IMR-90 (cell line): ENCODE results near the gene IRGQ. TPM values are rescaled to one million over a fixed set of nuclear protein-coding genes. Genes with fewer than 3 reads are reported as not detected.

Source experiments
- ATAC-seq: fragments of 200-7000 bp; cut with Tn5 transposase; 2 replicates; pipeline ENCODE4 v1.9.1; 2020; ENCODE audit warnings: low read depth, mild to moderate bottlenecking, moderate library complexity
- BruUV-seq: library from RNA; stranded (reverse); fragments of 400-500 nt; replicated peaks from 2 replicates; lab custom pipeline; 2021; lab: Mats Ljungman, UMichigan
- CTCF ChIA-PET: fragments of 300-600 bp; formaldehyde crosslinking; extraction: SDS; loops from one replicate; lab custom pipeline; 2021; ENCODE audit warnings: antibody characterized with exemption; lab: Yijun Ruan, JAX
- POLR2A ChIA-PET: fragments of 300-600 bp; sonication (Branson Sonifier 250); formaldehyde crosslinking; loops from one replicate; lab custom pipeline; 2022; ENCODE audit warnings: antibody characterized with exemption; ENCODE audit not compliant: unreplicated experiment; lab: Charles Lee
- DNase-seq: peaks from one replicate; pipeline ENCODE4 v3.0.0; 2013
- H2AFZ ChIP-seq: replicated peaks from 2 replicates; pipeline ENCODE3; 2013; ENCODE audit warnings: low read length, mild to moderate bottlenecking; ENCODE audit not compliant: poor library complexity
- H2AK5ac ChIP-seq: 2 replicates; pipeline ENCODE4 v1.6.1; 2013; ENCODE audit warnings: low read depth, low read length, inconsistent platforms
- H2AK9ac ChIP-seq: replicated peaks from 2 replicates; pipeline ENCODE3; 2013; ENCODE audit warnings: mild to moderate bottlenecking, low read depth, low read length, moderate library complexity; ENCODE audit not compliant: poor library complexity
- H2BK120ac ChIP-seq: 2 replicates; pipeline ENCODE4 v1.6.1; 2013; ENCODE audit warnings: low read depth, low read length, inconsistent platforms
- H2BK15ac ChIP-seq: 3 replicates; pipeline ENCODE4 v1.6.1; 2013; ENCODE audit warnings: low read depth, low read length, inconsistent platforms
- H2BK20ac ChIP-seq: 2 replicates; pipeline ENCODE4 v1.6.1; 2013; ENCODE audit warnings: low read depth, mild to moderate bottlenecking, inconsistent platforms, low read length, moderate library complexity
- H2BK5ac ChIP-seq: 2 replicates; pipeline ENCODE4 v1.6.1; 2013; ENCODE audit warnings: mild to moderate bottlenecking, low read depth, low read length, inconsistent platforms; ENCODE audit not compliant: poor library complexity, severe bottlenecking
- H3K14ac ChIP-seq: replicated peaks from 2 replicates; pipeline ENCODE4 v1.6.1; 2013; ENCODE audit warnings: low read depth, low read length, inconsistent platforms
- H3K18ac ChIP-seq: 2 replicates; pipeline ENCODE4 v1.6.1; 2013; ENCODE audit warnings: low read depth, low read length, control low read depth
- H3K23ac ChIP-seq: 2 replicates; pipeline ENCODE4 v1.6.1; 2013; ENCODE audit warnings: low read depth, low read length, inconsistent platforms
- H3K27ac ChIP-seq: 2 replicates; pipeline ENCODE4 v1.5.1; 2013; ENCODE audit warnings: mild to moderate bottlenecking, control low read depth, low read length; ENCODE audit not compliant: insufficient read depth
- H3K27me3 ChIP-seq: 2 replicates; pipeline ENCODE4 v1.6.1; 2013; ENCODE audit warnings: low read length; ENCODE audit not compliant: control insufficient read depth, insufficient read depth
- H3K36me3 ChIP-seq: 2 replicates; pipeline ENCODE4 v1.6.1; 2013; ENCODE audit warnings: low read length, mixed read lengths; ENCODE audit not compliant: control insufficient read depth, insufficient read depth
- H3K4ac ChIP-seq: 2 replicates; pipeline ENCODE4 v1.6.1; 2013; ENCODE audit warnings: low read depth, low read length, inconsistent platforms
- H3K4me1 ChIP-seq: 2 replicates; pipeline ENCODE4 v1.6.1; 2013; ENCODE audit warnings: low read length, mixed read lengths; ENCODE audit not compliant: control insufficient read depth, insufficient read depth
- H3K4me2 ChIP-seq: 2 replicates; pipeline ENCODE4 v1.6.1; 2013; ENCODE audit warnings: low read depth, mild to moderate bottlenecking, control low read depth, low read length, moderate library complexity
- H3K4me3 ChIP-seq: 2 replicates; pipeline ENCODE4 v1.5.1; 2013; ENCODE audit warnings: low read depth, mild to moderate bottlenecking, control low read depth, low read length, moderate library complexity; ENCODE audit not compliant: insufficient read depth
- H3K56ac ChIP-seq: 2 replicates; pipeline ENCODE4 v1.6.1; 2013; ENCODE audit warnings: low read length, inconsistent platforms; ENCODE audit not compliant: insufficient read depth; ENCODE audit errors: extremely low read depth
- H3K79me1 ChIP-seq, 2 experiments: 2 replicates each; pipeline ENCODE4 v1.6.1; 2013; ENCODE audit warnings: low read length in 2 of 2, inconsistent platforms in 1 of 2, low read depth in 1 of 2
- H3K9ac ChIP-seq: 2 replicates; pipeline ENCODE4 v1.6.1; 2013; ENCODE audit warnings: low read depth, low read length, control low read depth
- H3K9me1 ChIP-seq: 2 replicates; pipeline ENCODE4 v1.6.1; 2013; ENCODE audit warnings: low read length, inconsistent platforms; ENCODE audit not compliant: insufficient read depth
- H3K9me3 ChIP-seq: 2 replicates; pipeline ENCODE4 v1.6.1; 2013; ENCODE audit warnings: low read length; ENCODE audit not compliant: control insufficient read depth, insufficient read depth
- H4K20me1 ChIP-seq: 2 replicates; pipeline ENCODE4 v1.6.1; 2013; ENCODE audit warnings: low read length, inconsistent platforms; ENCODE audit not compliant: insufficient read depth
- H4K5ac ChIP-seq: 2 replicates; pipeline ENCODE4 v1.6.1; 2013; ENCODE audit warnings: mild to moderate bottlenecking, low read depth, low read length, control low read depth
- H4K8ac ChIP-seq, 2 experiments: 2 replicates each; pipeline ENCODE4 v1.6.1; 2013; ENCODE audit warnings: low read depth in 2 of 2, low read length in 2 of 2, control low read depth in 1 of 2, inconsistent platforms in 1 of 2
- H4K91ac ChIP-seq: 2 replicates; pipeline ENCODE4 v1.6.1; 2013; ENCODE audit warnings: low read depth, low read length, inconsistent platforms; ENCODE audit not compliant: insufficient read depth
- CHD1 ChIP-seq: IDR thresholded peaks from 2 replicates; pipeline ENCODE4 v1.6.1; 2012; ENCODE audit warnings: low read depth, low read length, improper control_type of control experiment
- FOS ChIP-seq: fragments of 150-350 bp; IDR thresholded peaks from 2 replicates; pipeline ENCODE4 v1.6.1; 2016; ENCODE audit warnings: low read depth, low read length
- RCOR1 ChIP-seq: IDR thresholded peaks from 2 replicates; pipeline ENCODE4 v1.6.1; 2012; ENCODE audit warnings: mild to moderate bottlenecking, low read length, improper control_type of control experiment; ENCODE audit not compliant: insufficient replicate concordance
- RFX5 ChIP-seq: IDR thresholded peaks from 2 replicates; pipeline ENCODE4 v1.8.0; 2012; ENCODE audit warnings: low read depth, mild to moderate bottlenecking, low read length, moderate library complexity
- WGBS, 2 experiments: methylation state at CpG; one replicate each; pipeline versions ENCODE4 v1.1.5 to v1.1.7; 2013; ENCODE audit warnings: missing lambda C conversion rate in 2 of 2; ENCODE audit not compliant: insufficient read length in 1 of 2; ENCODE audit errors: extremely low coverage in 2 of 2; 5-methylcytosine and 5-hydroxymethylcytosine counted together
- dilution Hi-C: fragments of 300-500 bp; cut with HindIII; formaldehyde crosslinking; loops from one replicate; pipeline ENCODE4 v1.14.3; 2018; ENCODE audit warnings: low sequenced_read_pairs; ENCODE audit not compliant: unreplicated experiment
- in situ Hi-C: fragments of 300-500 bp; cut with MboI; formaldehyde crosslinking; loops from 3 replicates; pipeline ENCODE4 v1.14.3; 2019; ENCODE audit warnings: low sequenced_read_pairs, inconsistent platforms, mixed read lengths
- intact Hi-C: fragments of 100-400 bp; cut with micrococcal nuclease; formaldehyde crosslinking; loops from 2 replicates; pipeline ENCODE4 v1.10.0; 2022
- polyA plus RNA-seq, 3 experiments: library from polyadenylated mRNA; depleted of rRNA; stranded (reverse); fragments of >200 nt; gene quantifications; 2 replicates each; pipeline ENCODE4 v1.2.3, GENCODE V29; 2012; ENCODE audit warnings: low replicate concordance in 1 of 3
- total RNA-seq: library from RNA; depleted of rRNA; stranded (reverse); fragments of >200 nt; gene quantifications from 2 replicates; pipeline ENCODE4 v1.2.3, GENCODE V29; 2012

Gene IRGQ
- total and polyA plus RNA-seq, 2 of the 4 experiments (the other 2 are of a cell fraction): 9.0 to 9.9 TPM

DNA sequence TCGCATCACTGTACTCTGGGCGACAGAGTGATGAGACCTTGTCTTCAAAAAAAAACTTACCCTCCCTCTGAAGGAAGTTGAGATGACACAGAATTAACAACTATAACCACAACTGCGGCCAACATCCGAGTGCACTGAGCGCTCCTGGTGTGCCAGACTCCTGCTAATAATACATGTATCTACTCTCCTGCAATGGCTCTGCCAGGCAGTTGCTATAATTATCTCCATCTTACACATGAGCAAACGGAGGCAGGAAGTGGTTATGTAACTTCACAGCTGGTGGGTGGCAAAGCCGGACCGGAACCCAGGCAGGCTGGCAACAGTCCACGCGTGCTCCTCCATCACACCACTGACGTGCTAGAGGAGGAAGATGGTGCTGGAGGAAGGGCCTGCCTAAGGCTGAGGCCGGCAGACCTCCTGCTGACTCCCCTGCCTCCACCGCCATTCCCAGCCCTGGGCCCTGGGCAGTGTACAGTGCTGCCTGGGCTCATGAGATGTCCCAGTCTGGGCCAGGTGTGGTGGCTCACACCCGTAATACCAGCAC is 33.2 kb downstream of the IRGQ start (continued):
- no peak for TF ChIP-seq RFX5

DNA sequence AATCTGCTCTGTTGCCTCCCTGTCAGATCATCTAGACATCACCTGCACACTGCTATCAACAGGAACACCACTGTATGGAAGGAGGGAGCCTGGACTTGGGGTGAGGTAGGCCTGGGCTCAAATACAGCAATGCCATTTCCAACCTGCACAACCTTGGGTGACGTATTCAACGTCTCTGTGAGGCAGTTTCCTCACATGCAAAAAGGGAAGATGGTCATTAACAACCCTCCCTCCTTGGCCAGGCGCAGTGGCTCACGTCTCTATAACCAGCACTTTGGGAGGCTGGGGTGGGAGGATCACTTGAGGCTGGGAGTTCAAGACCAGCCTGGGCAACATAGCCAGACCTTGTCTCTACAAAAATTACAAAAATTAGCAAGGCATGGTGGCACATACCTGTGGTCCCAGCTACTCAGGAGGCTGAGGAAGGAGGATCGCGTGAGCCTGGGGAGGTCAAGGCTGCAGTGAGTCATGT is 33.7 kb downstream of the IRGQ start:
- no TSS peak for BruUV-seq
- no peaks in the 10 kb centered on the region for H3K9me3 ChIP-seq
- ChIA-PET CTCF (no interaction called here), POLR2A (interaction anchor here (0.6 kb wide), 1 partner anchor 29 kb away, joined by 3 read pairs; no protein-coding TSS in a partner anchor)
- peak overlapping the region; percentile 7; the same call in 1 of the 2 replicates for H3K18ac ChIP-seq
- peak overlapping the region; percentile 89 for H2AK5ac ChIP-seq
- H2AK9ac ChIP-seq: peak overlapping the region; percentile 52
- H2BK120ac ChIP-seq: peak overlapping the region; percentile 68; the same call in 1 of the 2 replicates
- H3K14ac ChIP-seq: no peak overlapping the region
- peaks cover 5% of the 10 kb centered on the region for H3K4me1 ChIP-seq
- intact Hi-C loops (no loop called here), in situ Hi-C loops (no loop called here), dilution Hi-C loops (no loop called here)
- H3K27me3 ChIP-seq: no peaks in the 10 kb centered on the region
- H3K23ac ChIP-seq: no peak overlapping the region
- H4K5ac ChIP-seq: no peak overlapping the region; the same call in 1 of the 2 replicates
- H3K9ac ChIP-seq: no peak overlapping the region
- no peak overlapping the region for H3K4me3 ChIP-seq
- H4K8ac ChIP-seq: peak overlapping the region in 1 of 2 experiments; percentile 35; a peak in 1 of 4 replicates
- peak overlapping the region; percentile 58 for H2BK5ac ChIP-seq
- H4K20me1 ChIP-seq: peaks cover 6% of the 10 kb centered on the region; the same call in 1 of the 2 replicates
- TF ChIP-seq RCOR1 (peak; percentile 42), CHD1 (no peak), FOS (peak; percentile 49; the same call in 1 of the 2 replicates)
- no peak overlapping the region for H3K27ac ChIP-seq
- H3K9me1 ChIP-seq: peaks cover 29% of the 10 kb centered on the region
- H4K91ac ChIP-seq: peak overlapping the region; percentile 49
- peaks cover 9% of the 10 kb centered on the region for H3K36me3 ChIP-seq
- peak overlapping the region; percentile 71 for H3K4ac ChIP-seq
- H2AFZ ChIP-seq: no peak overlapping the region
- WGBS, 2 experiments: 100% methylated on average over 2 of the region's 6 CpGs; no CpG with 5 or more reads in 1 of the 2 experiments
- no peak overlapping the region for H3K56ac ChIP-seq
- no peak for DNase-seq
- H3K4me2 ChIP-seq: no peak overlapping the region
- peak overlapping the region; percentile 89; the same call in 1 of the 3 replicates for H2BK15ac ChIP-seq
- peaks cover 16 to 51% of the 10 kb centered on the region in 2 experiments; a peak in 3 of 4 replicates for H3K79me1 ChIP-seq
- H2BK20ac ChIP-seq: peak overlapping the region; percentile 31; the same call in 1 of the 2 replicates
- no peak for ATAC-seq
